Measurements from ENCODE around the gene NT5M.

Gene NT5M

GRCh38 chr17:17377071-17377967 is 74.1 kb downstream of the NT5M start:
- Histone ChIP-seq H3K4me3 (replicated peaks; ENCODE audit: insufficient read depth, low read length) (no peak overlapping the region), H3K27me3 (ENCODE audit: insufficient read depth, poor library complexity, severe bottlenecking) (no peaks in the 10 kb centered on the region), H3K27ac (replicated peaks) (no peak overlapping the region)
- no peak for TF ChIP-seq CTCF (IDR thresholded peaks at IDR 0.05; ENCODE audit: insufficient read depth, low read length)
- TF ChIP-seq SPI1 (IDR thresholded peaks at IDR 0.05; ENCODE audit: borderline replicate concordance, low read depth): no peak
- no peak for TF ChIP-seq POLR2AphosphoS5 (IDR thresholded peaks at IDR 0.05; ENCODE audit: low read depth)
- TF ChIP-seq GABPA (IDR thresholded peaks at IDR 0.05; ENCODE audit: low read depth): no peak
- TF ChIP-seq REST (IDR thresholded peaks at IDR 0.05; ENCODE audit: insufficient replicate concordance, low read depth): no peak
- DNase-seq (ENCODE audit: low read depth in 1 of 2, low spot score in 1 of 2): no peak

- no peaks in the 10 kb centered on the region for H3K27me3 ChIP-seq (ENCODE audit: insufficient read depth, poor library complexity, severe bottlenecking)
- TF ChIP-seq POLR2AphosphoS5 (IDR thresholded peaks at IDR 0.05; ENCODE audit: low read depth): no peak
- TF ChIP-seq GABPA (IDR thresholded peaks at IDR 0.05; ENCODE audit: low read depth): no peak
- TF ChIP-seq CTCF (IDR thresholded peaks at IDR 0.05; ENCODE audit: insufficient read depth, low read length): no peak
- TF ChIP-seq REST (IDR thresholded peaks at IDR 0.05; ENCODE audit: insufficient replicate concordance, low read depth): no peak
- no peak for TF ChIP-seq SPI1 (IDR thresholded peaks at IDR 0.05; ENCODE audit: borderline replicate concordance, low read depth)
- no peak overlapping the region for H3K27ac ChIP-seq (replicated peaks)
- no peak overlapping the region for H3K4me3 ChIP-seq (replicated peaks; ENCODE audit: insufficient read depth, low read length)
- no peak for DNase-seq (ENCODE audit: low read depth in 1 of 2, low spot score in 1 of 2)
Measured at GRCh38 chr17:17379197-17379991, 76.2 kb downstream of the NT5M start.

GRCh38 chr17:17380145-17380925 is 77.2 kb downstream of the NT5M start:
- no peak for TF ChIP-seq REST (IDR thresholded peaks at IDR 0.05; ENCODE audit: insufficient replicate concordance, low read depth)
- TF ChIP-seq SPI1 (IDR thresholded peaks at IDR 0.05; ENCODE audit: borderline replicate concordance, low read depth): no peak
- TF ChIP-seq CTCF (IDR thresholded peaks at IDR 0.05; ENCODE audit: insufficient read depth, low read length): no peak
- no peak for TF ChIP-seq GABPA (IDR thresholded peaks at IDR 0.05; ENCODE audit: low read depth)
- TF ChIP-seq POLR2AphosphoS5 (IDR thresholded peaks at IDR 0.05; ENCODE audit: low read depth): no peak
- no peak overlapping the region for H3K27ac ChIP-seq (replicated peaks)
- no peak for DNase-seq (ENCODE audit: low read depth in 1 of 2, low spot score in 1 of 2)
- H3K4me3 ChIP-seq (replicated peaks; ENCODE audit: insufficient read depth, low read length): no peak overlapping the region
- no peaks in the 10 kb centered on the region for H3K27me3 ChIP-seq (ENCODE audit: insufficient read depth, poor library complexity, severe bottlenecking)

All from HL-60 (cell line).